ENCODE measurements around the gene KAZN. TPM values are rescaled to one million over a fixed set of nuclear protein-coding genes. Genes with fewer than 3 reads are reported as not detected.

KAZN gene
- total RNA-seq, 1 donor: 3.9 TPM

- peak; percentile 10 for DNase-seq (ENCODE audit: low read depth)
- TF ChIP-seq CTCF (IDR thresholded peaks at IDR 0.05; ENCODE audit: insufficient read depth, low read length): no peak
- no peak overlapping the region for H3K4me3 ChIP-seq (ENCODE audit: low read depth, low read length)
These were observed 168.6 kb downstream of the KAZN start for GRCh38 chr1:14767075-14767474.

- no peak for TF ChIP-seq CTCF (IDR thresholded peaks at IDR 0.05; ENCODE audit: insufficient read depth, low read length)
- DNase-seq (ENCODE audit: low read depth): no peak
- no peak overlapping the region for H3K4me3 ChIP-seq (ENCODE audit: low read depth, low read length)
These were observed 170.3 kb downstream of the KAZN start for GRCh38 chr1:14768582-14769304.

- H3K4me3 ChIP-seq (ENCODE audit: low read depth, low read length): no peak overlapping the region
- no peak for TF ChIP-seq CTCF (IDR thresholded peaks at IDR 0.05; ENCODE audit: insufficient read depth, low read length)
- no peak for DNase-seq (ENCODE audit: low read depth)
These were observed 171.2 kb downstream of the KAZN start for GRCh38 chr1:14769486-14770274.

GRCh38 chr1:14773396-14774025, 175.0 kb downstream of the KAZN start:
- no peak for DNase-seq (ENCODE audit: low read depth)
- TF ChIP-seq CTCF (IDR thresholded peaks at IDR 0.05; ENCODE audit: insufficient read depth, low read length): no peak
- H3K4me3 ChIP-seq (ENCODE audit: low read depth, low read length): no peak overlapping the region

- DNase-seq (ENCODE audit: low read depth): no peak
- no peak overlapping the region for H3K4me3 ChIP-seq (ENCODE audit: low read depth, low read length)
- no peak for TF ChIP-seq CTCF (IDR thresholded peaks at IDR 0.05; ENCODE audit: insufficient read depth, low read length)
These were observed 175.7 kb downstream of the KAZN start for GRCh38 chr1:14774225-14774624.

- no peak for DNase-seq (ENCODE audit: low read depth)
- TF ChIP-seq CTCF (IDR thresholded peaks at IDR 0.05; ENCODE audit: insufficient read depth, low read length): no peak
These were observed 176.5 kb downstream of the KAZN start for GRCh38 chr1:14774988-14775387.

More at GRCh38 chr1:14774988-14775387, 176.5 kb downstream of the KAZN start:
- no peak overlapping the region for H3K4me3 ChIP-seq (ENCODE audit: low read depth, low read length)

Measured in fibroblast of the aortic adventitia (primary cell).